ENCODE results near the gene TRAPPC11.

The TRAPPC11 gene

DNA sequence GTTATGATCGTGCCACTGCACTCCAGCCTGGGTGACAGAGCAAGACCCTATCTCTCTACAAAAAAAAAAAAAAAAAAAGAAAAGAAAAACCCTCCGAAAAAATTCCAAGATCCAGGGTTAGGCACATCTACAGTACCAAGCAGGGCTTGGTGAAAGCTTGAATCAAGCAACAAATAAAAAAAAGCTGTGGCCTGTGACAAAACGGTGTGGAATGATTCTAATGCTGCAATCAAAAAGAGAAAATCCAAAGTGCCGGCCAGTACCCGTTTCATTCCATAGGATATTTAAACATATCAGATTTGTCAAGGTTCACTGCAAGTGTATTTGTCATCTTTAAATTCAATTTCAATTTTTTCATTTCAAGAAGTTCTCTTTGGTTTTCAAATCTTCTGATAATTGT lies 20.7 kb upstream of the TRAPPC11 start:
- no peak for DNase-seq

DNA sequence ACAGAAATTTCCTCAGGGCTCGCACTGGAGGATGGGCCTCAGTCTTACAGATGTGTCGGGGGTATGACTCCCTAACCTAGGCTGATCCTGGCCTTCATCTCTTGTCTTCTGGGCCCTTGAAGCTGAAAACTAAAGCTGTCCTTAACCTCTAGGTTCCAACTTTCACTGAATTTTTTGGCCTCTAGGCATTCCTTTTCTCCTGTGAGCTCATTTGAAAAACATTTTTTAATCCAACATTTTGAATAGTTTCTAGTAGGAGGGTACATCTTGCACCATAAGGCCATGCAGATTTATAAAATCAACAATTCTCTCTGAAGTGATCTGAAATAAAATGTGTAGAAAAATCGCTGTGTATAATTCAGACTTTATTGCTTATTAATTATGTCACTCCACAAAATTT lies 19.8 kb upstream of the TRAPPC11 start:
- DNase-seq, result no peak

DNA sequence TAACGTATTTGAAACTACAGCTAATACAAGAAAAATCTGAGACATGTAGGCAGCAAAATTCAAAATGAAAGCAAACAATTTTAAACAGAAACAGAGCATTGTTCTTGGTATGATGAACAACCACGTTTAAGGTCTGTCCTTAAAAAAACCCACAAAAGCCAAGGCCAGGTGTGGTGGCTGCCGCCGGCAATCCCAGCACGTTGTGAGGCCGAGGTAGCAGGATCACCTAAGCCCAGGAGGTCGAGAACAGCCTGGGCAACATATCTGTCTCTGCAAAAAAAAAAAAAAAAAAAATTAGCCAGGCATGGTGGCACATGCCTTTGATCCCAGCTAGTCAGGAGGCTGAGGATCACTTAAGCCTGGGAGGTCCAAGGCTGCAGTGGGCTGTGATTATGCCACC lies 13.8 kb upstream of the TRAPPC11 start:
- no peak for DNase-seq

DNA sequence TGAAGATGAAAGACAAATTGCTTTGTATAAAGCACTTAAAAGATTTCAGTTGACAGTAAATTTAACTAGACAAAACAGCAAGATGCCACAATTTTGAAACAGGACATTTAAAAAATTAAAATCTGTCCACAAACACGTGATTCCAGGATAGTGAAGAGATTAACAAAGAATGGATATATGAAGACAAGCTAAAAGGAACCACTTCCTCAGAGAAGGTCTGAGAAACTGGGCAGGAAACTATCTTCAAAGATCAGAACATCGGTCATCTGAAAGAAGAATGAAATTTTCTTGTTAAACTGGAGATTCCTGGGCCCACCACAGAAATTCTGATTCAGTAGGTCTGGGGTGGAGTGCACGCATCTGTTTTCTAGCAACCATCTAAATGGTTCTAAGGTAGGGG lies 1.5 kb upstream of the TRAPPC11 start:
- no peak for DNase-seq

DNA sequence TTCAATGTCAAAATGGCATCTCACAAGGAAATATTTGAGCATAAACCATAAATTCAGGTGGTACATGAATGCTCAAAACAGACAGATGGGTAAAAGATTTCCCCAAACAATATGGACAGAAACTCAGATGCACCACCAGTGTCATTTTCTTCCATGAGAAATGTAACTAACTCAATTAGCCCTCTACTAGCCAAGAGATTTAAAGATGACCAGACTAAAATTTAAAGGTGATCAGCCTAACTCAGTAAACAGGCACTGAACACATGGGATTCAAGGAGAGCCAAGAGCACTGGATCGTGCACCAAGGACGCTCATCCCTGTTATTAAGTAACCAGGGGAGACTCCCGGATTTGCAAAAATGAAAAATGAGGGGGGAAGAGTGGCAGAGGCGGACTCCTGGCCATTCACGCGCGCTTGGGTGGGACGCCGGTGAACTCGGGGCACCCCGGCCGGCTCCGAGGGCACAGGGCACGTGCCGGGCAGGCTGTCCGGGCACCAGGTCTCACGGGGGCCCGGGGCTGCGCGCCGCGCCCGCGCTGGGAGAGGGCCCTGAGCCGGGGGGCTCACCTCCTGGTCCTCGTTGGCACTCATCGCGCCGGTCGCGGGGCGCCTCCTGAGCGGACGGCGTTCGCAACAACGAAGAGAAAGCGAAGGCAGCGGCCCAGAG lies 598 bp upstream of the TRAPPC11 start:
- DNase-seq, result no peak

DNA sequence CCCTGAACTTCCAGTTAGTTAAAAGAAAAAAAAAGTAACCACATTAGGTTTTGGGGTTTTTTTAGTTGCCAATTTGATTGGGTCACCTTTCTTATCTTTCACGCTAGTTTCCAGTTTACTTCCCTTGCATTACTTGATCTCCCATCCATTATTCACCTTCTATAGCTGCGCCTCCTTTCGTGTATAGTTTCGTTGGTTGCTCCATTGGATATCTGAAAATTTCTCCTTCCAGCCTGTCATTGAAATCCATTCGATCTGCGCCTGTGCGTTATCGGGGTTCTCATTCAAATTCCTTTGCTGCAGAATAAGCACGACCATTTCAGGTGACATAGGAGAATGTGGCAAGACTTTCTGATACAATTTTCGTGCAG lies 764 bp downstream of the TRAPPC11 start:
- peak in 1 of 2 donors; percentile 5 for DNase-seq

DNA sequence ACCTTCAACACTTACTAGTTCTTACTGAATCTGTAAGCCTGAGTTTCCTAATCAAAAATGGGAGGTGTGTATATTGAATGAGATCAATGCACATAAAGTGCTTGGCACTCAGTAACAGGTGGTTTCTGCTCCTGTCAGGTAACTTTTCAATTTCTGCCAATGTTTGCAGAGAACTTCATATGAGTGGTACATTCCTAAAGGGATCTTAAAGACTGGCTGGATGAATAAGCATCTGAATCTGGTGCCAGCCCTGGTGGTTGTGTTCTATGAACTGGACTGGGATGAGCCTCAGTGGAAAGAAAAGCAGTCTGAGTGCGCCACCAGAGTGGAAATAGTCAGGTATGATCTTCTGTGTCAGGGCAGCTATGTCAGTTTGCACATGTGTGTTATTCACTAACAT lies 7.0 kb downstream of the TRAPPC11 start:
- DNase-seq, result no peak

DNA sequence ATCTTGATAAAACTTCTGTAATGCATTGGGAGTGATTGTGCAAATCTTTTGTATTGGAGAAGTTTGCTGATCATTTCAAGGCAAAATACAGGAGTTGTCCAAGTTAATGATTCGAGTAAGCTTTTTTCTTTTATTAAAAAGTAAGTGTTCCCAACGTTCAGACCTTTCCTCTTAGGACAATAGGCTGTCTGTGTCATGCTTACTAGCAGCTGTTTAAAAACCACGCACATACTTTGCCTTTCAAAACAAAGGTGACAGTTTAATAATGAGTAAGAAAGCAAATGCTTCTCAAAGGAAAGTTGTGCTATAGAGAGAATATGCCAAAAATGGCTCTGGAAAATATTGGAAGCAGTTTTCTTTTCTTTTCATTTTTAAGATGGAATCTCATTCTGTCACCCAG lies 11.2 kb downstream of the TRAPPC11 start:
- no peak for DNase-seq

DNA sequence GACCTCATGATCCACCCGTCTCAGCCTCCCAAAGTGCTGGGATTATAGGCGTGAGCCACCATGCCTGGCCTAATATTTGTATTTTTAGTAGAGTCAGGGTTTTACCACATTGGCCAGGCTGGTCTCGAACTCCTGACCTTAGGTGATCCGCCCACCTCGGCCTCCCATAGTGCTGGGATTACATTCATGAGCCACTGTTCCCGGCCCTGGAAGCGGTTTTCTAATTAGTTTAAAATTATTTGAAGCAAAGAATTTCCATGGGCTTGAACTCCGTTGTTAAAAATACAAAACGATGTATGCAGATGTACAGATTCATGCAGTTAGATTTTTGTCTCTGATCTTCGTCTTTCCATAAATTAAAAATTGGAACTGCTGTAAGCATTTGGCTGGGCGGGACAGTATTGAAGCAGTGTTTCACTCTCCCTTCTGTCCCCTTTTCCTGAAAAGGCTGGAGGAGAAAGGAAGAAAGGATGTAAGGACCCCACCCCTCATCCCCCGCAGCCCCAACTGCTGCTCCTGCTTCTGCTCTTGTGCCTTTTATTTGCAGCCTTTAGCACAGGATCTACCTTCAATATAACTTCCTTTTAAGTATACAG lies 12.0 kb downstream of the TRAPPC11 start:
- DNase-seq, result no peak

DNA sequence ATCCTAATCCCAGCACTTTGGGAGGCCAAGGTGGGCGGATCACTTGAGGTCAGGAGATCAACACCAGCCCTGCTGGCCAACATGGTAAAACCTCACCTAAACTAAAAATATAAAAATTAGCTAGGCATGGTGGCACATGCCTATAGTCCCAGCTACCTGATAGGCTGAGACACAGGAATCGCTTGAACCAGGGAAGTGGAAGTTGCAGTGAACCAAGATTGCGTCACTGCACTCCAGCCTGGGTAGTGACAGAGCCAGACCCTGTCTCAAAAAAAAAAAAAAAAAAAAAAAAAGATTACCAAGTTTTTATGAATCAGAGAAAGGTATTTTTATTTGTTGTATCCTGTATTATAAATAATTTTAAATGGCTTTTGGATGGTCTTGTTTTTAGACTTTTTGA lies 15.1 kb downstream of the TRAPPC11 start:
- DNase-seq, result no peak

DNA sequence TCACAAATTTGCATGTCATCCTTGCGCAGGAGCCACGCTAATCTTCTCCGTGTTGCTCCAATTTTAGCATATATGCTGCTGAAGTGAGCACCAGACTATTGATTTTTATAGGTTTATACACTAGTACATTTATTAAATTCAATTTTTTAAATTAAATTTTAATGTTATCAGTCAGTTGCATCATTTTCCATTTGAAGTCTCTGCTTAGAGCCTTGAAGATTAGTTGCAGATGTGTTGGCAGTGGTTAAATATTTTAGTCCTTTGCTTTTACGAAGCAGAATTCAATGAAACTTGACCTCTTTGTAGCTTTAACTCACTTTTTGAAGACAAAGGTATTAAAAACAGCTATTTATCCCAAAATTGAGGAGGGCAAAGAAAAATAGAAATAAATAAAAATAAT lies 16.5 kb downstream of the TRAPPC11 start:
- no peak for DNase-seq

DNA sequence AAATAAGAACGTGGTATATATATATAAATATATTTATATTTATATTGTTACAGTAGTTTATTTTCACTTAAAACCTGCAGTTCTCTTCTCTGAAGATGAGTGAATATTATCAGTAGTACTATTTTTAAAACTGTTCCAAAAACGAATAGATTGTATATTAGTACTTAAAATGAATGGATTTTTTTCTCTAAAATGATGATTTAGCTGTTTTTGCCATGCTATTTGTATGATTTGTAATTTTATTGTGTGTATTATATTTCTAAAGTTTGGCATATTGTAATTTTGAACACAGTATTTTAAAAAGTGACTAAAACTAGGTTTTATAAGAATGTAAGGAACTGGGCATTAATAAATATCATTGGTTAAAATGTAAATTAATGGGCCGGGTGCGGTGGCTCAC lies 22.0 kb downstream of the TRAPPC11 start:
- no peak for DNase-seq

DNA sequence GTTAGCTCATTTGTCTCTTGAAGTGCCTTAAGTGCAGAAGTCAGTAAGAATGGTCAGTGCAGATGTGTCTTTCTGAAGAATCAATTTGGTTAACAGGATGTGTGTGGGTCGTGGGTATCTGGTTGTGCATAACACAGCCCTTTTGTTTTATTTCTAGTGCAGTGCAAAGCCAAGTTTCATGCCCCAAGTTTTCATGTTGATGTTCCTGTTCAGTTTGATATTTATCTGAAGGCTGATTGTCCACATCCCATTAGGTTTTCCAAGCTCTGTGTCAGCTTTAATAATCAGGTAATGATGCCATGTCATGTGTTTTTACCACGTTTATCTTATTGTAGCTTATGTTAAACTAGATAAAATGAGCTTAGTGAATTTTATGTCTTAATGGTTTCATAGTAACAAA lies 27.4 kb downstream of the TRAPPC11 start:
- DNase-seq, result no peak

DNA sequence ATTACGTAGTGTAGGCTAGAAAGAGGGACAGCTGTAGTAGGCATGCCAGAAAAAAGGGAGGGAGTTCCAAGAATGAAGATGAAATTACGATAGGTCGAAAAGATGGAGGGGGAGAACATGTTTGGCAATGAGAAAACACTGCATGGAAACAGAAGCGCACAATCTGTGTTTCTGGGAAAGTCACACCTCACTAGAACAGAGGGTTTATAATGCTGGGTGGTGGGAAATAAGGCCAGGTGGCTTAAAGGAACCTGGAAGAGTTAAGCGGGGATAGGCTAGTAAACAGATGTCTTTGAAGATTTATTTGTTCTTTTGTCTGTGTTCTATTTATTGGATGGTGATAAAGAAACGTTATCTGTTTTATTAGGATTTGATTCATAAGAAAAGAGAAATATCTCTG lies 29.1 kb downstream of the TRAPPC11 start:
- no peak for DNase-seq

DNA sequence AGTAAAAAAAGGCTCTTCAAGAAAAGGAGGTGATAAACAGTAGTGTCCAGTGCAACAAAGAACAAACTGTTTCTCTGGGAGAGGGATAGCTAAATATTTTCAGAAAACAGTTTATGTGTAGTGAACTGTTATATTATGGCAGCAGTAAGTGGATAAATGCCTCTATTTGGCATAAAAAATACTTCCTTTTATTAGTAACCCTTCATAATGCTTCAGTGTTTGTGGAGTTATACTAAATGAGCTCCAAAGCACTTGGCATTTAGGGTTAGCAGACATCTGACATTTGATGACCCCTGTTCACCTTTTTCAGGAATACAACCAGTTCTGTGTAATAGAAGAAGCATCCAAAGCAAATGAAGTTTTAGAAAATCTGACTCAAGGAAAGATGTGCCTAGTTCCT lies 31.9 kb downstream of the TRAPPC11 start:
- DNase-seq, result no peak

DNA sequence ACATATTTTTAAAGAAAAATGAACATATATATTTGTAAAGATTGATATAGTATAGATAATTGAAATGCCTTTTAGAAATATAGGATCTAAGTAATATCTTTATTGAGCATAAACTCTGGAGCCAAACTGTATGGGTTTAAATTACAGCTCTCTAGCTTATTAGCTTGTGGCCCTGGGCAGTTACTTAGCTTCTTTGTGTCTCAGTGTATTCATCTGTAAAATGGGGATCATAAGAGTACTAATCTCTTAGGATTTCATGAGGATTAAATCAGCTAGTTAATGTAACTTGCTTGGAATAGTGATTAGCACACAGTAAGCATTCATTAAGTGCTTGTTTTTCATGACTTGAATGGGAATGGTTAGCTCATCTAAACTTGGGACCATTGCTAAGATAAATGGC lies 32.8 kb downstream of the TRAPPC11 start:
- no peak for DNase-seq

DNA sequence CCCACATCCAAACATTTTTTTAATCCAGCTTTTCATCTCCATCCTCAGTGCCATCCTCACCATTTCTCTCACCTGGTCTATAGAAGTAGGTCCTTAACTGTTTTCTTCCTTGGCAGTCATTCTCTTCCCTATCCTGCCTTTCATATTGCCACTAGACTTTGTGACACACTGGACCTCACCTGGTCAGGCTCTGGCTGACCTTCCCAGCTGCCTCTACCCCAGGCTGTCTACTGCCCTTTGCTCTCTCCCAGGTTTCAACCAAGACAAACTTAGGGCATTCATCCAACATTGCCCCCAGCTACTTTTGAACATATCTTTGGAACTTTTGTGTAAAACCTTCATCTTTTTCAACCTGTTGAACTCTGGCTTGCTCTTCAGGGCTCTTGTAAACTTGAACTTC lies 39.8 kb downstream of the TRAPPC11 start:
- DNase-seq, result no peak

DNA sequence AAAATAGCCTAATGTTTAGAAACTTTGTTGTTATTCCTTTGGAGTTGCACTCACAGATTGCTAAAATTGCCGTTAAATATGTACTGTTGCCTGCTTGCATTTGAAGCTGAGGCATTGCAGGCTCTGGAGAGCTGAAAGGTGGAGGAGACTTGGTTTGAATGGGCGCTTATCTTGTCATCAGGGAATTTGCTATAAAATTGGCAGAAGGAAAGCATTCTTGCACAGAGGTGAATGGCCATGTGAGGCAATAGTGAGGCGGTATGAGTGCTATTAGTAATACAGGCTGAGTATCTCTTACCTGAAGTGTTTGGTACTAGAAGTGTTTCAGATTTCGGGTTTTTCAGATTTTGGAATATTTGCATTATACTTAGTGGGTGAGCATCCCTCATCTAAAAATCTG lies 41.3 kb downstream of the TRAPPC11 start:
- no peak for DNase-seq

DNA sequence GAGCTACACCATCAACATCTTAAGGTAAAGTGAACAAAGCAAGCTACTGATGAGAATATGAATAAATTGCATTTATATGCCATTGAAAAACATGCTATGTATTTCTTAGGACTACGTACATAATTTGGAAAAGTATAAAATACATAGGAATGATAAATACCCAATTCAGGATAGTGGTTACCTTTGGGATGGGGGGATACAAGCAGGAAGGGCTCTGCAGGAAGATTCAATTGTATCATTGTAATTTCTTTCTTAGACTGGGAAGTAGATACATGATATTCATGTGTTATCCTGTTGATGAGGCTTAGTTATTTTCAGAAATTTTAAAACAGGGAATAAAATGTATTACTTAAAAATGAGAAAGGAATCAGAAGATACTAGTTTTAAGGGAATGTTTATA lies 43.4 kb downstream of the TRAPPC11 start:
- DNase-seq, result no peak

DNA sequence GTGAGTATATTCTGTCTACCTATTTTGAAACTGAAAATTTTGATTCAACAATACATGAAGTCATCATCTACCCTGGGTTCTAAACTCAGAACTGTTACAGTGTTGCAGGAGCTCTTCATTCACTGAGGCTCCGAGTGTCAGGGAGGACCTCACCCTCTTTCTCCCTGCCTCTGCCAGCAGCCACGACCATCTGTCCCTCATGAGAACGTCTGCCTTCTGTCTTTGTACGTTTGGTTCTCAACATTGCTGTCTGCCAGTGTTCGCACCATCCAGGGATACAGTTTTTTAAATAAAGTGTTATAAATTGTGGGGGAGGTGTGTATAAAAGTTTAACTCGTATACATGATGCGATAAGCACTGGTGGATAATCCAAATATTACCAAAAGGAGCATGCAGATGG lies 55.5 kb downstream of the TRAPPC11 start:
- no peak for DNase-seq

DNA sequence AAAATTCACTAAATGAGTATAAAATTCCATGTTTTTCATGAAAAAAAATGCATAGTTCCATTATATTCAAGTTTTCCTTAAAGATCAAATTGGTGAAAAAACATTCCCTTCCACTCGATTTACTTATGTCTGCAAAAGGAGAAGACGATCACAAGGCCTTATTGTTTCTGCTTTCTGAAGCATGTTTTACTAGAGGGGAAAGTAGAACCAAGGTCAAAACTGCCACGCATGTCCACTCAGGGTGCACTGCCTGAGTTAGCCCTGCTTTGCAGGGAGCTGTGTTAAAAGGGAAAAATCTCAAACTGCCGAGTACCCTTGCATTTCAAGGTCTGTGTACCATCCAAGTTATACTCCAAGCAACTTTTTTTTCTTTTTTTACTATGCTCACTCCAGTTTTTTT lies 57.2 kb downstream of the TRAPPC11 start:
- DNase-seq, result no peak

DNA sequence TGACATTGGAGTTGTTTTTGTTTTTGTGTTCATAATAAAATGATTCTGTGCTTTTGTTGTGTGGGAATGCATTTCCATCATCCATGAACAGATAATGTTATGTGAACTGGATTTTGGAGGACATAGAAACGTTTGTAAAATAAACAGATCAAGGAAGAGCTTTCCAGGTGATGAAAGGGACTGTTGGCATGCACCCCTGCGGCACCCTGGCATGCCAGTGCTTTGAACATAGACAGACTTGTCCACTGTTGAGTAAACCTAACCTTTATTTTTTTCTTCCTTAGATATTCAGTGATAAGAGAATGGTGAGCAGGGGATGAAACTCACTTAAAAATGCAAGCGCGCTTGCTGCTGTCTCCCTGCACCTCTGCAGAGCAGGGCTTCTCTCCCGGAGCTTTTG lies 59.8 kb downstream of the TRAPPC11 start:
- no peak for DNase-seq

DNA sequence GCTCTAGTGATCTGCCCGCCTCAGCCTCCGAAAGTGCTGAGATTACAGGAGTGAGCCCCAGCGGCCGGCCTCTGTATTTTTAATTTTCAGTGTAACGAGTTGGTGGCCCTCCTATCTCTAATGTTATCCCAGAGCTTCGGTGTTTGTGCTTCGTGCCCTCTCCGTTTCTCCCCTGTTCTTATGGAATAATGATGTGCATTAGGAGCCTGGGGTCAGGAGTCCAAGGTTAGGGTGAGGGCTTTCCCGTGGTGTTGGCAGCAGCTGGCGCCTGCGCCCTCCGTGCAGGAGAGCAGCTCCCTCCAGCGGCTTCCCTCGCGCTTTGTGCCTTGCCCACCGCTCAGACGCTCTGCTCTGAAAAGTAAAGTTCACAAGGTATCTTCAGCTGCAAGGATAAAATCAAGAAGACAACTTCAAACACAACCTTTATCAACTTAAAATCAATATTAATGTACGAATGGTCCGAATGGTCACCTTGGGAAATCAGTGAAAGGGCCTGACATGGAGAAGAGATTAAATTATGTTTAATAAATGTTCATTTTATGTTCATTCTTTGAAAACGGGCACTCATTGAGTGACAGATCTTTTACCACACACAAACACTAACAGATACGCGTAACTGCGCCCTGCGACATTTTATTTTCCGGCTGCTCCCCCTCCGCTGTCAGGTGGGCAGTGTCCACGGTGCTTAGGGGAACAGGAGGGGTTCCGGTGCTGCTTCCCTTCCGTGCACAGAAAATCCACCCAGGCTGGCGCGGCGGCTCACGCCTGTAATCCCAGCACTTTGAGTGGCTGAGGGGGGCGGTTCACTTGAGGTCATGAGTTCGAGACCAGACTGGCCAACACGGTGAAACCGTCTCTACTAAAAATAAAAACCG lies 62.4 kb downstream of the TRAPPC11 start:
- DNase-seq, result peak; percentile 48 to 51
